Fibroblast of skin of right quadriceps (primary cell): ENCODE results near the gene ITIH1.

Source experiments
- DNase-seq: peaks from one replicate; pipeline ENCODE4 v3.0.0-alpha.2; 2013

The ITIH1 gene

GRCh38 chr3:52790741-52791140 lies 13.3 kb downstream of the ITIH1 start:
- no peak for DNase-seq

- DNase-seq, result no peak
These were observed 14.0 kb downstream of the ITIH1 start for GRCh38 chr3:52791366-52791765.

GRCh38 chr3:52791928-52792327 lies 14.5 kb downstream of the ITIH1 start:
- DNase-seq, result no peak

GRCh38 chr3:52792413-52792812 lies 15.0 kb downstream of the ITIH1 start:
- DNase-seq, result no peak

- no peak for DNase-seq
These were observed 15.7 kb downstream of the ITIH1 start for GRCh38 chr3:52792961-52793695.

GRCh38 chr3:52793702-52794611 lies 16.6 kb downstream of the ITIH1 start:
- DNase-seq, result no peak

- no peak for DNase-seq
These were observed 17.3 kb downstream of the ITIH1 start, which contains the start of gene ITIH3 for GRCh38 chr3:52794612-52795099. Gene ITIH3, plus strand, starts transcription at chr3:52794796. Its CDS starts 8 bp downstream, at chr3:52794804.

- no peak for DNase-seq
These were observed 18.0 kb downstream of the ITIH1 start for GRCh38 chr3:52795298-52795900.

- no peak for DNase-seq
These were observed 19.0 kb downstream of the ITIH1 start for GRCh38 chr3:52796411-52796810.

GRCh38 chr3:52798376-52798977 lies 21.1 kb downstream of the ITIH1 start:
- DNase-seq, result peak; percentile 17

- DNase-seq, result no peak
These were observed 21.6 kb downstream of the ITIH1 start for GRCh38 chr3:52798978-52799476.

GRCh38 chr3:52800079-52800478 lies 22.7 kb downstream of the ITIH1 start:
- DNase-seq, result no peak

GRCh38 chr3:52801839-52802238 lies 24.4 kb downstream of the ITIH1 start:
- no peak for DNase-seq

- no peak for DNase-seq
These were observed 28.1 kb downstream of the ITIH1 start for GRCh38 chr3:52805270-52806039.

GRCh38 chr3:52809149-52809548 lies 31.8 kb downstream of the ITIH1 start:
- no peak for DNase-seq

- DNase-seq, result no peak
These were observed 32.4 kb downstream of the ITIH1 start for GRCh38 chr3:52809662-52810377.

GRCh38 chr3:52810923-52811322 lies 33.5 kb downstream of the ITIH1 start:
- DNase-seq, result no peak

- no peak for DNase-seq
These were observed 34.1 kb downstream of the ITIH1 start for GRCh38 chr3:52811452-52812011.

- DNase-seq, result no peak
These were observed 36.4 kb downstream of the ITIH1 start for GRCh38 chr3:52813810-52814209.

- no peak for DNase-seq
These were observed 38.8 kb downstream of the ITIH1 start for GRCh38 chr3:52816199-52816598.

- no peak for DNase-seq
These were observed 39.3 kb downstream of the ITIH1 start for GRCh38 chr3:52816654-52817053.
